HG03103 (cell line): Measurements from ENCODE around the gene METTL2A.
A peak's percentile ranks its signal among the peaks of the same experiment; 100 is the strongest.
"Not testable (repeated sequence)": the region's sequence is repeated elsewhere in the genome, so short reads cannot be mapped to it uniquely, and the experiment has no call there.

Experiments
- ATAC-seq: cut with Tn5 transposase; IDR thresholded peaks from one replicate; pipeline ENCODE4 v1.9.1; 2021; ENCODE audit warnings: low read depth; ENCODE audit not compliant: unreplicated experiment

Gene METTL2A

GRCh38 chr17:62423647-62424461 is at the start of gene METTL2A:
Gene METTL2A (plus strand): TSS chr17:62423897. CDS start chr17:62423903, 6 bp downstream.
- peak; percentile 91 for ATAC-seq

GRCh38 chr17:62380253-62380652 is 43.4 kb upstream of the METTL2A start, which contains the start of gene EFCAB3:
Gene EFCAB3 (plus strand): TSS chr17:62380553. CDS start chr17:62382980, 2,427 bp downstream.
- no peak for ATAC-seq

- ATAC-seq, result no peak
These were observed 42.1 kb upstream of the METTL2A start for GRCh38 chr17:62381561-62381960.

- no peak for ATAC-seq
These were observed 34.8 kb upstream of the METTL2A start for GRCh38 chr17:62388856-62389255.

- ATAC-seq, result no peak
These were observed 30.8 kb upstream of the METTL2A start for GRCh38 chr17:62392908-62393307.

GRCh38 chr17:62398891-62399290 is 24.8 kb upstream of the METTL2A start:
- no peak for ATAC-seq

- ATAC-seq, result no peak
These were observed 18.2 kb upstream of the METTL2A start for GRCh38 chr17:62405451-62405850.

- not testable (repeated sequence) for ATAC-seq
These were observed 10.6 kb upstream of the METTL2A start for GRCh38 chr17:62413090-62413489.

GRCh38 chr17:62426214-62426613 is 2.5 kb downstream of the METTL2A start:
- not testable (repeated sequence) for ATAC-seq

- ATAC-seq, result not testable (repeated sequence)
These were observed 11.6 kb downstream of the METTL2A start for GRCh38 chr17:62435251-62435650.

GRCh38 chr17:62441181-62441580 is 17.5 kb downstream of the METTL2A start:
- not testable (repeated sequence) for ATAC-seq

- no peak for ATAC-seq
These were observed 20.4 kb downstream of the METTL2A start for GRCh38 chr17:62444063-62444462.

GRCh38 chr17:62445791-62446190 is 22.1 kb downstream of the METTL2A start:
- not testable (repeated sequence) for ATAC-seq

GRCh38 chr17:62452195-62452594 is 28.5 kb downstream of the METTL2A start:
- ATAC-seq, result not testable (repeated sequence)

- ATAC-seq, result not testable (repeated sequence)
These were observed 29.3 kb downstream of the METTL2A start for GRCh38 chr17:62453041-62453440.

GRCh38 chr17:62453656-62454055 is 30.0 kb downstream of the METTL2A start:
- ATAC-seq, result peak; percentile 30

- ATAC-seq, result peak; percentile 57
These were observed 30.4 kb downstream of the METTL2A start for GRCh38 chr17:62454111-62454510.

GRCh38 chr17:62456016-62456415 is 32.3 kb downstream of the METTL2A start:
- ATAC-seq, result no peak

GRCh38 chr17:62458483-62458882 is 34.8 kb downstream of the METTL2A start:
- not testable (repeated sequence) for ATAC-seq

- not testable (repeated sequence) for ATAC-seq
These were observed 40.7 kb downstream of the METTL2A start for GRCh38 chr17:62464422-62464821.

- not testable (repeated sequence) for ATAC-seq
These were observed 41.6 kb downstream of the METTL2A start for GRCh38 chr17:62465271-62465670.
